ENCODE measurements around the gene LZTS2. TPM values are rescaled to one million over a fixed set of nuclear protein-coding genes. Genes with fewer than 3 reads are reported as not detected.

The LZTS2 gene
- total and polyA plus RNA-seq, 2 experiments from 2014 or later: 27.6 to 88.3 TPM

DNA sequence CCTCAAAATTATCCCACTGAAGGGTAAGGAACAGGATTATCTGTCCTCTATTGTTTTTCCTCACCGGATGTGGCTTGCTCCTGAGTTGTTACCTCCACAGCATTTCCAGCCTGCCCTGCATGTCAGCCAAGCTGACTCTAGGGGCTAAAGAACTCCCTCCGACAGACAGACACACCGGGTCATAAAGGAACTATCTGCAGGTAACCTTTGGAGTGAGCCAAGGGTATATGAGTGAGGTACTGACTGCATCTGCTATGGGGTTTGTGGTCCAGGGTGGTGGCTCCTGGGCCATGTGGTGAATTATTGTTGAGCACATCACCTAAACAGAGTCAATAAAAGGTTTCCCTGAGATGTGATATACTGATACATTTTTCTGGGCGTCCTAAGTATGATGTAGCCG, 55.3 kb downstream of the LZTS2 start (continued):
- TF ChIP-seq, protein P1, sequence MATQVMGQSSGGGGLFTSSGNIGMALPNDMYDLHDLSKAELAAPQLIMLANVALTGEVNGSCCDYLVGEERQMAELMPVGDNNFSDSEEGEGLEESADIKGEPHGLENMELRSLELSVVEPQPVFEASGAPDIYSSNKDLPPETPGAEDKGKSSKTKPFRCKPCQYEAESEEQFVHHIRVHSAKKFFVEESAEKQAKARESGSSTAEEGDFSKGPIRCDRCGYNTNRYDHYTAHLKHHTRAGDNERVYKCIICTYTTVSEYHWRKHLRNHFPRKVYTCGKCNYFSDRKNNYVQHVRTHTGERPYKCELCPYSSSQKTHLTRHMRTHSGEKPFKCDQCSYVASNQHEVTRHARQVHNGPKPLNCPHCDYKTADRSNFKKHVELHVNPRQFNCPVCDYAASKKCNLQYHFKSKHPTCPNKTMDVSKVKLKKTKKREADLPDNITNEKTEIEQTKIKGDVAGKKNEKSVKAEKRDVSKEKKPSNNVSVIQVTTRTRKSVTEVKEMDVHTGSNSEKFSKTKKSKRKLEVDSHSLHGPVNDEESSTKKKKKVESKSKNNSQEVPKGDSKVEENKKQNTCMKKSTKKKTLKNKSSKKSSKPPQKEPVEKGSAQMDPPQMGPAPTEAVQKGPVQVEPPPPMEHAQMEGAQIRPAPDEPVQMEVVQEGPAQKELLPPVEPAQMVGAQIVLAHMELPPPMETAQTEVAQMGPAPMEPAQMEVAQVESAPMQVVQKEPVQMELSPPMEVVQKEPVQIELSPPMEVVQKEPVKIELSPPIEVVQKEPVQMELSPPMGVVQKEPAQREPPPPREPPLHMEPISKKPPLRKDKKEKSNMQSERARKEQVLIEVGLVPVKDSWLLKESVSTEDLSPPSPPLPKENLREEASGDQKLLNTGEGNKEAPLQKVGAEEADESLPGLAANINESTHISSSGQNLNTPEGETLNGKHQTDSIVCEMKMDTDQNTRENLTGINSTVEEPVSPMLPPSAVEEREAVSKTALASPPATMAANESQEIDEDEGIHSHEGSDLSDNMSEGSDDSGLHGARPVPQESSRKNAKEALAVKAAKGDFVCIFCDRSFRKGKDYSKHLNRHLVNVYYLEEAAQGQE (IDR thresholded peaks at IDR 0.05; ENCODE audit: unreplicated experiment): no peak
- no peak for TF ChIP-seq ZNF331 (CRISPR knock-in tag; IDR thresholded peaks at IDR 0.05; ENCODE audit: low read depth)
- no peak for TF ChIP-seq ZNF114 (CRISPR knock-in tag; IDR thresholded peaks at IDR 0.05)
- TF ChIP-seq EZH2phosphoT487 (IDR thresholded peaks at IDR 0.05; ENCODE audit: unreplicated experiment): no peak
- TF ChIP-seq STAT1 (IDR thresholded peaks at IDR 0.05; ENCODE audit: unreplicated experiment): no peak
- no peak for TF ChIP-seq POLR2AphosphoS5 (IDR thresholded peaks at IDR 0.05; ENCODE audit: low read depth)
- TF ChIP-seq EZH2 (IDR thresholded peaks at IDR 0.05; ENCODE audit: low read depth, unreplicated experiment): no peak

DNA sequence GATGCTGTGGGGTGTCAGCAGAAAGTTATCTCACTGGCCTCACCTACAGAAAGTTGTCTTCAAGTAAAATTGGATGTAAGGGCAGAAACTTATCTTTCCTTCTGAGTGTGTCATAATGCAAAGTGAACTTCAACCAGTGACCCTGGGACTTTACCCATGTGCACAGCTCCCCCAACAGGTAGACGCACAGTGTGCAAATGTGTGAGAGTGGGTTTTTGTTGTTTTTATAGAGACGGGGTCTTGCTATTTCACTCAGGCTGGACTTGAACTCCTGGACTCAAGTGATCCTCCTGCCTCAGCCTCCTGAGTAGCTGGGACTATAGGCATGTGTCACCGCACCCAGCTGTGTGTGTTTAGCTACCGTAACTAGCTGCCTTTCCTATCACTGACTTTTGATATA, 55.8 kb downstream of the LZTS2 start:
- no peak overlapping the region for H2AFZ ChIP-seq
- peaks cover 17% of the 10 kb centered on the region; the same call in 1 of the 2 replicates for H3K79me2 ChIP-seq (replicated peaks; ENCODE audit: insufficient read depth)
- no peaks in the 10 kb centered on the region; the same call in 2 of the 3 replicates for H3K36me3 Mint-ChIP-seq (ENCODE audit: low read depth)

More for the DNA sequence above, 55.8 kb downstream of the LZTS2 start:
- H3K36me3 ChIP-seq (ENCODE audit: insufficient read depth): no peaks in the 10 kb centered on the region
- no peak overlapping the region for H3K4me3 ChIP-seq
- Mint-ChIP-seq H3K4me1 (peaks cover 15% of the 10 kb centered on the region), H3K9me3 (no peaks in the 10 kb centered on the region), H3K27me3 (ENCODE audit: insufficient read depth, low read depth, poor library complexity) (peaks cover 32% of the 10 kb centered on the region), H3K4me3 (no peak overlapping the region), H3K27ac (no peak overlapping the region)
- no peaks in the 10 kb centered on the region for H3K9me2 ChIP-seq (ENCODE audit: insufficient read depth)
- no peak for ATAC-seq
- H3K27me3 ChIP-seq (ENCODE audit: insufficient read depth): peaks cover 32% of the 10 kb centered on the region
- no peak overlapping the region for H3K27ac ChIP-seq (ENCODE audit: low read depth)
- TF ChIP-seq ZNF114 (CRISPR knock-in tag; IDR thresholded peaks at IDR 0.05) (no peak), NANOG (IDR thresholded peaks at IDR 0.05; ENCODE audit: borderline replicate concordance) (no peak)
- TF ChIP-seq, protein P2, sequence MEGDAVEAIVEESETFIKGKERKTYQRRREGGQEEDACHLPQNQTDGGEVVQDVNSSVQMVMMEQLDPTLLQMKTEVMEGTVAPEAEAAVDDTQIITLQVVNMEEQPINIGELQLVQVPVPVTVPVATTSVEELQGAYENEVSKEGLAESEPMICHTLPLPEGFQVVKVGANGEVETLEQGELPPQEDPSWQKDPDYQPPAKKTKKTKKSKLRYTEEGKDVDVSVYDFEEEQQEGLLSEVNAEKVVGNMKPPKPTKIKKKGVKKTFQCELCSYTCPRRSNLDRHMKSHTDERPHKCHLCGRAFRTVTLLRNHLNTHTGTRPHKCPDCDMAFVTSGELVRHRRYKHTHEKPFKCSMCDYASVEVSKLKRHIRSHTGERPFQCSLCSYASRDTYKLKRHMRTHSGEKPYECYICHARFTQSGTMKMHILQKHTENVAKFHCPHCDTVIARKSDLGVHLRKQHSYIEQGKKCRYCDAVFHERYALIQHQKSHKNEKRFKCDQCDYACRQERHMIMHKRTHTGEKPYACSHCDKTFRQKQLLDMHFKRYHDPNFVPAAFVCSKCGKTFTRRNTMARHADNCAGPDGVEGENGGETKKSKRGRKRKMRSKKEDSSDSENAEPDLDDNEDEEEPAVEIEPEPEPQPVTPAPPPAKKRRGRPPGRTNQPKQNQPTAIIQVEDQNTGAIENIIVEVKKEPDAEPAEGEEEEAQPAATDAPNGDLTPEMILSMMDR (conservative IDR thresholded peaks at IDR 0.05; ENCODE audit: low read depth in 2 of 2): peak; percentile 27 to 54; a peak in 3 of 4 replicates
- H4K20me1 ChIP-seq (replicated peaks; ENCODE audit: insufficient read depth): peaks cover 35% of the 10 kb centered on the region
- DNase-seq (ENCODE audit: low spot score): no peak
- no peak overlapping the region for H3K4me2 ChIP-seq
- H3K4me1 ChIP-seq (ENCODE audit: insufficient read depth): peaks cover 14% of the 10 kb centered on the region
- H3F3A ChIP-seq (replicated peaks; ENCODE audit: low read depth): peaks cover 4% of the 10 kb centered on the region; the same call in 1 of the 2 replicates
